Adrenal gland (tissue), 12 donors: Measurements from ENCODE around the gene C15orf61. TPM values are rescaled to one million over a fixed set of nuclear protein-coding genes. Genes with fewer than 3 reads are reported as not detected.

Experiments
- DNase-seq, 7 donors: peaks; one replicate each; pipeline ENCODE4 v3.0.0-alpha.2; 2019 to 2020
- H3K27ac ChIP-seq, 5 donors: fragments of 200-600 bp; sonication (generic) in 4 of 5; 1 replicate in 3 of 5; 2 replicates in 2 of 5; pipeline versions ENCODE4 v1.5.1 to v1.8.0; 2016 to 2020; ENCODE audit warnings: mild to moderate bottlenecking in 1 of 5
- H3K27me3 ChIP-seq: fragments of 200-600 bp; 2 replicates; pipeline ENCODE4 v1.8.0; 2021
- H3K36me3 ChIP-seq, 2 donors: fragments of 200-600 bp; replicated peaks in 1 of 2; 1 replicate in 1 of 2; 2 replicates in 1 of 2; pipeline versions ENCODE4 v1.5.1 to v1.8.0; 2018 to 2022
- H3K4me1 ChIP-seq, 2 donors: fragments of 200-600 bp; replicated peaks in 1 of 2; 1 replicate in 1 of 2; 2 replicates in 1 of 2; pipeline versions ENCODE4 v1.5.1 to v1.8.0; 2018 to 2021
- H3K4me3 ChIP-seq, 4 donors: fragments of 200-600 bp; sonication (generic) in 3 of 4; one replicate each; pipeline ENCODE4 v1.5.1; 2016 to 2018
- H3K9me3 ChIP-seq, 3 donors: fragments of 200-600 bp; sonication (generic) in 1 of 3; replicated peaks in 1 of 3; 1 replicate in 2 of 3; 2 replicates in 1 of 3; pipeline versions ENCODE4 v1.5.1 to v1.8.0; 2016 to 2021
- CTCF ChIP-seq, 6 experiments: fragments of 450-650 bp in 4 of 6; fragments of 200-600 bp in 2 of 6; sonication (generic) in 1 of 6; IDR thresholded peaks; 1 replicate in 5 of 6; 2 replicates in 1 of 6; pipeline versions ENCODE4 v1.5.1 to v1.8.0; 2016 to 2021; ENCODE audit warnings: antibody characterized with exemption in 6 of 6, mild to moderate bottlenecking in 2 of 6, moderate library complexity in 1 of 6
- POLR2A ChIP-seq, 2 donors: fragments of 450-650 bp; IDR thresholded peaks; one replicate each; pipeline ENCODE4 v1.6.1; 2017; ENCODE audit warnings: antibody characterized with exemption in 2 of 2, mild to moderate bottlenecking in 2 of 2, moderate library complexity in 1 of 2
- WGBS, 4 donors: extraction: QIAGEN DNeasy Blood & Tissue Kit in 2 of 4; methylation state at CpG; one replicate each; pipeline versions ENCODE4 v1.1.5 to v1.1.7; 2013 to 2017; 5-methylcytosine and 5-hydroxymethylcytosine counted together
- intact Hi-C, 2 donors: fragments of 100-400 bp; cut with DNase I; formaldehyde crosslinking; loops; one replicate each; pipeline versions ENCODE4 v1.14.1 to v1.15.0; 2022 to 2023
- polyA plus RNA-seq, 3 donors: library from polyadenylated mRNA; stranded (reverse); fragments of 200-250 nt in 2 of 3; fragments of 350-450 nt in 1 of 3; fragmentation: Illumina TruSeq in 1 of 3; extraction: RNeasy Lipid Tissue Mini Kit (QIAGEN cat#74804) in 1 of 3; gene quantifications; one replicate each; pipeline ENCODE4 v1.2.3, GENCODE V29; 2013 to 2014
- total RNA-seq, 9 donors: library from RNA; depleted of rRNA in 4 of 9; stranded (reverse); fragments of >200 nt in 4 of 9; fragments of 120-200 nt in 1 of 9; fragmentation: NEBNext Ultra II Directional in 1 of 9; extraction: Animal tissue kit (Norgen Biotek cat#: 25700) in 1 of 9; gene quantifications; one replicate each; pipeline versions ENCODE4 v1.1.0 to v1.2.4, GENCODE V29; 2013 to 2023
- donor health status: healthy with polysubstance abuse.
- donor health status: Bipolar disorder and iron deficiency.
- donor health status: DM: yes; HTN: yes; CAD: no.
- donor health status: DM: no; HTN: no; CAD: no.
- donor health status: DM: no; HTN: no; CAD: no.
- donor health status: DM: yes; HTN: yes; CAD: no.

C15orf61 gene
- total and polyA plus RNA-seq, 12 donors, result 1.2 to 8.3 (median 4.3) TPM

- no peaks in the 10 kb centered on the region for H3K36me3 ChIP-seq
- no peaks in the 10 kb centered on the region for H3K27me3 ChIP-seq
- intact Hi-C loops, result no loop called here
- no peak overlapping the region for H3K4me3 ChIP-seq
- H3K4me1 ChIP-seq, result peaks cover 0 to 6% of the 10 kb centered on the region in 2 donors
- WGBS, 4 donors, result 66 to 74% (median 68%) methylated on average over 5 of the region's 5 CpGs
- TF ChIP-seq POLR2A (IDR thresholded peaks at IDR 0.05) (no peak), CTCF (IDR thresholded peaks at IDR 0.05) (no peak)
- no peak overlapping the region for H3K27ac ChIP-seq
- H3K9me3 ChIP-seq, result no peaks in the 10 kb centered on the region
- DNase-seq, result no peak
These were observed 15.0 kb upstream of the C15orf61 start for GRCh38 chr15:67505675-67506572.

GRCh38 chr15:67506775-67507747 lies 13.9 kb upstream of the C15orf61 start:
- H3K9me3 ChIP-seq, result no peaks in the 10 kb centered on the region
- H3K27ac ChIP-seq, result no peak overlapping the region
- H3K36me3 ChIP-seq, result no peaks in the 10 kb centered on the region
- no peaks in the 10 kb centered on the region for H3K27me3 ChIP-seq
- 82 to 87% (median 85%) methylated on average over 11 of the region's 11 CpGs for WGBS, 4 donors
- TF ChIP-seq POLR2A (IDR thresholded peaks at IDR 0.05) (no peak), CTCF (IDR thresholded peaks at IDR 0.05) (no peak)
- no peak for DNase-seq
- no peak overlapping the region for H3K4me3 ChIP-seq
- intact Hi-C loops, result no loop called here
- H3K4me1 ChIP-seq, result peaks cover 0 to 6% of the 10 kb centered on the region in 2 donors

- TF ChIP-seq POLR2A (IDR thresholded peaks at IDR 0.05) (no peak), CTCF (IDR thresholded peaks at IDR 0.05) (no peak)
- Histone ChIP-seq H3K4me1 (peaks cover 0 to 6% of the 10 kb centered on the region in 2 donors), H3K9me3 (no peaks in the 10 kb centered on the region), H3K4me3 (no peak overlapping the region), H3K27ac (no peak overlapping the region), H3K27me3 (no peaks in the 10 kb centered on the region), H3K36me3 (no peaks in the 10 kb centered on the region)
- DNase-seq, result no peak
- intact Hi-C loops, result no loop called here
- WGBS, 4 donors, result 92 to 98% (median 97%) methylated on average over 3 of the region's 3 CpGs
These were observed 12.5 kb upstream of the C15orf61 start for GRCh38 chr15:67508407-67508806.

- intact Hi-C loops, result loop anchor here in 1 of 2 donors (10.0 kb wide), 1 partner anchor 325 kb away; no protein-coding TSS in a partner anchor
- 93 to 95% (median 94%) methylated on average over 4 of the region's 4 CpGs for whole genome bisulfite sequencing, 4 donors
- Histone ChIP-seq H3K27me3 (no peaks in the 10 kb centered on the region), H3K4me1 (peaks cover 0 to 6% of the 10 kb centered on the region in 2 donors), H3K27ac (no peak overlapping the region), H3K9me3 (no peaks in the 10 kb centered on the region), H3K36me3 (no peaks in the 10 kb centered on the region), H3K4me3 (no peak overlapping the region)
- TF ChIP-seq CTCF (IDR thresholded peaks at IDR 0.05) (no peak), POLR2A (IDR thresholded peaks at IDR 0.05) (no peak)
- no peak for DNase-seq
These were observed 11.0 kb upstream of the C15orf61 start for GRCh38 chr15:67509918-67510317.
